Measurements from ENCODE around the gene SLC46A3. TPM values are rescaled to one million over a fixed set of nuclear protein-coding genes. Genes with fewer than 3 reads are reported as not detected.
A peak's percentile ranks its signal among the peaks of the same experiment; 100 is the strongest.

Gene SLC46A3
- total RNA-seq, 1 donor from 2014 or later = 16.2 TPM

- intact Hi-C loops (cut with DNase I) = no loop called here
- no peak for ATAC-seq (ENCODE audit: poor library complexity)
- no peak for DNase-seq
These were observed 20.6 kb upstream of the SLC46A3 start for GRCh38 chr13:28739376-28739775.

- intact Hi-C loops (cut with DNase I) = no loop called here
These were observed 16.8 kb upstream of the SLC46A3 start for GRCh38 chr13:28735481-28736029.

GRCh38 chr13:28734906-28735305 is 16.1 kb upstream of the SLC46A3 start:
- DNase-seq = no peak
- ATAC-seq (ENCODE audit: poor library complexity) = no peak
- intact Hi-C loops (cut with DNase I) = no loop called here

More at GRCh38 chr13:28735481-28736029, 16.8 kb upstream of the SLC46A3 start:
- no peak for ATAC-seq (ENCODE audit: poor library complexity)
- no peak for DNase-seq

GRCh38 chr13:28730762-28731161 is 12.0 kb upstream of the SLC46A3 start:
- intact Hi-C loops (cut with DNase I) = no loop called here
- ATAC-seq (ENCODE audit: poor library complexity) (no peak), DNase-seq (no peak)

GRCh38 chr13:28729541-28729940 is 10.8 kb upstream of the SLC46A3 start:
- ATAC-seq (ENCODE audit: poor library complexity) = no peak
- intact Hi-C loops (cut with DNase I) = no loop called here

GRCh38 chr13:28728642-28729041 is 9.9 kb upstream of the SLC46A3 start:
- intact Hi-C loops (cut with DNase I) = no loop called here
- no peak for ATAC-seq (ENCODE audit: poor library complexity)
- DNase-seq = no peak

More at GRCh38 chr13:28729541-28729940, 10.8 kb upstream of the SLC46A3 start:
- DNase-seq = no peak

GRCh38 chr13:28725046-28725610 is 6.4 kb upstream of the SLC46A3 start:
- no peak for DNase-seq
- intact Hi-C loops (cut with DNase I) = no loop called here
- no peak for ATAC-seq (ENCODE audit: poor library complexity)

GRCh38 chr13:28723806-28724205 is 5.0 kb upstream of the SLC46A3 start:
- DNase-seq (no peak), ATAC-seq (ENCODE audit: poor library complexity) (no peak)
- intact Hi-C loops (cut with DNase I) = no loop called here

- no peak for ATAC-seq (ENCODE audit: poor library complexity)
- intact Hi-C loops (cut with DNase I) = no loop called here
- no peak for DNase-seq
These were observed 671 bp upstream of the SLC46A3 start for GRCh38 chr13:28719227-28720055.

- peak; percentile 18 for ATAC-seq (ENCODE audit: poor library complexity)
- intact Hi-C loops (cut with DNase I) = no loop called here
These were observed 601 bp downstream of the SLC46A3 start for GRCh38 chr13:28718196-28718542.

GRCh38 chr13:28717170-28717569 is 1.6 kb downstream of the SLC46A3 start:
- intact Hi-C loops (cut with DNase I) = no loop called here

More at GRCh38 chr13:28718196-28718542, 601 bp downstream of the SLC46A3 start:
- DNase-seq = no peak

GRCh38 chr13:28716511-28716910 is 2.3 kb downstream of the SLC46A3 start:
- no peak for ATAC-seq (ENCODE audit: poor library complexity)
- intact Hi-C loops (cut with DNase I) = no loop called here
- DNase-seq = no peak

More at GRCh38 chr13:28717170-28717569, 1.6 kb downstream of the SLC46A3 start:
- DNase-seq (no peak), ATAC-seq (ENCODE audit: poor library complexity) (no peak)

GRCh38 chr13:28714651-28715050 is 4.1 kb downstream of the SLC46A3 start:
- intact Hi-C loops (cut with DNase I) = no loop called here
- DNase-seq (no peak), ATAC-seq (ENCODE audit: poor library complexity) (no peak)

GRCh38 chr13:28710161-28710560 is 8.6 kb downstream of the SLC46A3 start:
- intact Hi-C loops (cut with DNase I) = no loop called here
- ATAC-seq (ENCODE audit: poor library complexity) = no peak
- DNase-seq = no peak

GRCh38 chr13:28707629-28708427 is 10.9 kb downstream of the SLC46A3 start:
- intact Hi-C loops (cut with DNase I) = no loop called here
- ATAC-seq (ENCODE audit: poor library complexity) (peak; percentile 43), DNase-seq (no peak)

GRCh38 chr13:28705461-28706083 is 13.2 kb downstream of the SLC46A3 start:
- ATAC-seq (ENCODE audit: poor library complexity) = peak; percentile 64
- no peak for DNase-seq
- intact Hi-C loops (cut with DNase I) = no loop called here

- intact Hi-C loops (cut with DNase I) = loop anchor here (5.0 kb wide), 1 partner anchor 38 kb away; no protein-coding TSS in a partner anchor
- no peak for DNase-seq
These were observed 13.9 kb downstream of the SLC46A3 start for GRCh38 chr13:28704919-28705318.

GRCh38 chr13:28704282-28704681 is 14.5 kb downstream of the SLC46A3 start:
- no peak for ATAC-seq (ENCODE audit: poor library complexity)
- intact Hi-C loops (cut with DNase I) = loop anchor here (5.0 kb wide), 1 partner anchor 37 kb away; no protein-coding TSS in a partner anchor
- DNase-seq = no peak

More at GRCh38 chr13:28704919-28705318, 13.9 kb downstream of the SLC46A3 start:
- ATAC-seq (ENCODE audit: poor library complexity) = no peak

- DNase-seq (no peak), ATAC-seq (ENCODE audit: poor library complexity) (no peak)
- intact Hi-C loops (cut with DNase I) = no loop called here
These were observed 19.5 kb downstream of the SLC46A3 start for GRCh38 chr13:28699246-28699645.

Data from Right ventricle myocardium superior (tissue), 1 donor.